ENCODE data around the gene SECTM1. TPM values are rescaled to one million over a fixed set of nuclear protein-coding genes. Genes with fewer than 3 reads are reported as not detected.
A peak's percentile ranks its signal among the peaks of the same experiment; 100 is the strongest.

The SECTM1 gene
- polyA plus RNA-seq, 2 of the 4 experiments (the other 2 are of a cell fraction) = 0.22 to 2.0 TPM

GRCh38 chr17:82273327-82274133 is 60.0 kb downstream of the SECTM1 start, which contains the start of gene CSNK1D (continued):
- TF ChIP-seq ATOH8 (CRISPR knock-in tag; IDR thresholded peaks at IDR 0.05; ENCODE audit: low read depth) (no peak), GATA3 (IDR thresholded peaks at IDR 0.05; ENCODE audit: borderline replicate concordance) (peak; percentile 43), MAX (IDR thresholded peaks at IDR 0.05) (peak; percentile 91), CEBPB (IDR thresholded peaks at IDR 0.05) (no peak; a peak in 1 of 4 replicates), ZC3H11A (IDR thresholded peaks at IDR 0.05) (no peak), MYC (IDR thresholded peaks at IDR 0.05; ENCODE audit: borderline replicate concordance, low read length) (peak; percentile 73; the same call in 1 of the 2 replicates), TP53 (CRISPR knock-in tag; IDR thresholded peaks at IDR 0.05) (no peak), KDM1A (IDR thresholded peaks at IDR 0.05; ENCODE audit: low read depth) (no peak), ZSCAN20 (CRISPR knock-in tag; IDR thresholded peaks at IDR 0.05) (no peak), E2F6 (IDR thresholded peaks at IDR 0.05; ENCODE audit: borderline replicate concordance, low read depth) (no peak), EP300 (IDR thresholded peaks at IDR 0.05) (no peak), FOXS1 (CRISPR knock-in tag; IDR thresholded peaks at IDR 0.05) (no peak), TFCP2L1 (CRISPR knock-in tag; IDR thresholded peaks at IDR 0.05) (peak; percentile 81), PHF8 (IDR thresholded peaks at IDR 0.05; ENCODE audit: borderline replicate concordance, low read depth) (peak; percentile 2), RCOR1 (IDR thresholded peaks at IDR 0.05; ENCODE audit: low read depth, low read length) (no peak)
- TF ChIP-seq, protein P1, sequence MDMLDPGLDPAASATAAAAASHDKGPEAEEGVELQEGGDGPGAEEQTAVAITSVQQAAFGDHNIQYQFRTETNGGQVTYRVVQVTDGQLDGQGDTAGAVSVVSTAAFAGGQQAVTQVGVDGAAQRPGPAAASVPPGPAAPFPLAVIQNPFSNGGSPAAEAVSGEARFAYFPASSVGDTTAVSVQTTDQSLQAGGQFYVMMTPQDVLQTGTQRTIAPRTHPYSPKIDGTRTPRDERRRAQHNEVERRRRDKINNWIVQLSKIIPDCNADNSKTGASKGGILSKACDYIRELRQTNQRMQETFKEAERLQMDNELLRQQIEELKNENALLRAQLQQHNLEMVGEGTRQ (IDR thresholded peaks at IDR 0.05) = no peak

GRCh38 chr17:82272495-82273326 is 60.9 kb downstream of the SECTM1 start:
- H3K4me1 ChIP-seq = peaks cover 55% of the 10 kb centered on the region
- 3% methylated on average over 21 of the region's 57 CpGs for WGBS (ENCODE audit: missing lambda C conversion rate)
- DNase-seq (ENCODE audit: low read depth in 1 of 2, low spot score in 1 of 2) (peak in 1 of 2 experiments; percentile 59), ATAC-seq (peak; percentile 0 to 11; a peak in 3 of 6 replicates), FAIRE-seq (no peak)
- H3K9me3 ChIP-seq = no peaks in the 10 kb centered on the region
- POLR2A ChIA-PET = interaction anchor here (0.7 to 3.0 kb wide), 8 partner anchors 8 to 67 kb away, joined by 3 to 17 read pairs (median 6); no protein-coding TSS in a partner anchor
- H3K4me2 ChIP-seq = peak overlapping the region; percentile 88
- peak overlapping the region; percentile 97 for H3K4me3 ChIP-seq
- CTCF ChIA-PET = interaction anchor here (1.7 to 2.5 kb wide), 2 partner anchors 11 to 28 kb away, joined by 6 to 11 read pairs; no protein-coding TSS in a partner anchor
- TF ChIP-seq PHF8 (IDR thresholded peaks at IDR 0.05; ENCODE audit: borderline replicate concordance, low read depth) (peak; percentile 61; the same call in 1 of the 2 replicates), EP300 (IDR thresholded peaks at IDR 0.05) (peak in 1 of 2 experiments; percentile 27; a peak in 1 of 5 replicates), PBX3 (IDR thresholded peaks at IDR 0.05) (peak; percentile 53; the same call in 1 of the 2 replicates), HOXA7 (CRISPR knock-in tag; IDR thresholded peaks at IDR 0.05) (peak; percentile 82; the same call in 1 of the 2 replicates), POLR2AphosphoS2 (conservative IDR thresholded peaks at IDR 0.05; ENCODE audit: low read length) (0 out of 2 replicates have a peak, but pooled peaks have one; percentile 39), MAZ (IDR thresholded peaks at IDR 0.05; ENCODE audit: borderline replicate concordance, low read depth, low read length) (no peak), EHF (CRISPR knock-in tag; IDR thresholded peaks at IDR 0.05) (no peak), TFCP2L1 (CRISPR knock-in tag; IDR thresholded peaks at IDR 0.05) (0 out of 2 replicates have a peak, but pooled peaks have one; percentile 70)
- TF ChIP-seq, protein P2, sequence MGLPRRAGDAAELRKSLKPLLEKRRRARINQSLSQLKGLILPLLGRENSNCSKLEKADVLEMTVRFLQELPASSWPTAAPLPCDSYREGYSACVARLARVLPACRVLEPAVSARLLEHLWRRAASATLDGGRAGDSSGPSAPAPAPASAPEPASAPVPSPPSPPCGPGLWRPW (IDR thresholded peaks at IDR 0.05) = no peak
- peak overlapping the region; percentile 99 to 100 for H3K27ac ChIP-seq
